CD4-positive, alpha-beta T cell treated with Interleukin-21 for 1 hour (primary cell): Measurements from ENCODE around the gene TMLHE.
"Not testable (repeated sequence)": the region's sequence is repeated elsewhere in the genome, so short reads cannot be mapped to it uniquely, and the experiment has no call there.

Experiments used
- DNase-seq: peaks from one replicate; pipeline ENCODE4 v3.0.0-alpha.2; 2020

Gene TMLHE

GRCh38 chrX:155477136-155477535 is 135.6 kb downstream of the TMLHE start:
- DNase-seq, result not testable (repeated sequence)

- not testable (repeated sequence) for DNase-seq
Observed at GRCh38 chrX:155466269-155466938, 146.3 kb downstream of the TMLHE start.

DNA sequence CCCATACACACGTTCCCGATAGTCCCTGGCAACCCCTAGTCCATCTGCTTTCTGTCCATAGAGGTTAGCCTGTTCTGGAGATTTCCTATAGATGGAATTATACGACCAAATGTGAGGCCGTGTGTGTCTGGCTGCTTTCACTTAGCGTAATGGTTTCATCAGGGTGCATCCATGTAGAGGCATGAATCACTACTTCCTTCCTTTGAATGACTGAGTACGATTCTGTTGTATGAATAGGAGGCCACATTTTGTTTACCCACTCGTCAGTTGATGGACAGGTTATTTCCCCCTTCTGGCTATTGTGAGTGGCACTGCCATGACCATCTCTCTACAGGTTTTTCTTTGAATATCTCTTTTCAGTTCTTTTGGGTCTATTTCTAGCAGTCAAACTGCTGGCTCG is 152.3 kb downstream of the TMLHE start:
- not testable (repeated sequence) for DNase-seq

DNA sequence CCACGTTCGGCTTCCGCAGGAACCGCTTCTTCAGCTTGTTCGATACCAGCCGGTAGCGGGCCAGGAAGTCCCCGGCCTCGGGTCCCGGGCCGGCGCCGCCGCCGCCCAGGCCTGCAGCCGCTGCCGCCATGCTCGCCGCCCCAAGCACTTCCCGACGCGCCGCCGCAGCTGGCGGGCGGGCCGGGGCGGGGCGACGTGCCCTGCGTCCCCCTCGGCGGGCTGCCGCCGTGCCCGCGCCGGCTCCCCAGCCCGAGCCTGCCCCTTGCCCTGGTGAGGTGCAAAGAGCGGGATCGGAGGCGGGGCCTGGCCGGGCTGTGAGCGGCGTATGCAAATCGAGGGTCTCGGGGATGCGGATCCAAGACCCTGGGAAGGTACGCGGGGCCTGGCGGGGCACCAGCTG is 154.3 kb downstream of the TMLHE start, which contains the start of gene F8A3:
F8A3 (minus strand) TSS at position 150 of the 400 bp plus-strand sequence; CDS start at position 130, 20 bp downstream.
- not testable (repeated sequence) for DNase-seq

- DNase-seq, result not testable (repeated sequence)
Observed at GRCh38 chrX:155457761-155458447, 154.8 kb downstream of the TMLHE start.

- no peak for DNase-seq
Observed at GRCh38 chrX:155441097-155441496, 171.7 kb downstream of the TMLHE start.
